ENCODE data around the gene PEA15. TPM values are rescaled to one million over a fixed set of nuclear protein-coding genes. Genes with fewer than 3 reads are reported as not detected.

The PEA15 gene
- total and polyA plus RNA-seq, 2 experiments from 2014 or later: 93.2 to 112 TPM

- Histone ChIP-seq H3K4me3 (no peak overlapping the region), H3K27ac (no peak overlapping the region)
- DNase-seq (ENCODE audit: low read depth in 1 of 2, low spot score in 1 of 2): no peak
Measured at GRCh38 chr1:160178731-160179130, 26.5 kb upstream of the PEA15 start.

DNA sequence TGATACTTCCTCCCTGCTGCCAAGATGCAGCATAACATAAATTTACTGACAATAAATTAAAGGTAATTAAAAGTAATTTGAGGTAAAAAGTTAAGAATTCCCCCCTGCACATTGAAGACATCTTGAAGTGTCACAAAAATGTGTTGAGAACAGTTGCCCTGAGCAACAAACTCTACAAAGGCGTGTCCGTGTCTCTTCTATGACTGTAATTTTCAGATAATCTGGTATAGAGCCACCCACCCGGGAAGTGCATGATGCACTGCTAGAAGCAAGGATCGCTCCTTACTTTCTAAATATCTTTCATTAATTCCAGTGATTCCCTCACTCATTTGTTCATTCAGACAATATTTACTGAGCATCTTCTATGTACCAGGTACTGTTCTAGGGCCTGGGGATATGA, 25.8 kb upstream of the PEA15 start:
- DNase-seq (ENCODE audit: low read depth in 1 of 2, low spot score in 1 of 2): no peak
- H3K36me3 ChIP-seq: no peaks in the 10 kb centered on the region
- H3K27ac ChIP-seq: no peak overlapping the region
- TF ChIP-seq, protein P1, sequence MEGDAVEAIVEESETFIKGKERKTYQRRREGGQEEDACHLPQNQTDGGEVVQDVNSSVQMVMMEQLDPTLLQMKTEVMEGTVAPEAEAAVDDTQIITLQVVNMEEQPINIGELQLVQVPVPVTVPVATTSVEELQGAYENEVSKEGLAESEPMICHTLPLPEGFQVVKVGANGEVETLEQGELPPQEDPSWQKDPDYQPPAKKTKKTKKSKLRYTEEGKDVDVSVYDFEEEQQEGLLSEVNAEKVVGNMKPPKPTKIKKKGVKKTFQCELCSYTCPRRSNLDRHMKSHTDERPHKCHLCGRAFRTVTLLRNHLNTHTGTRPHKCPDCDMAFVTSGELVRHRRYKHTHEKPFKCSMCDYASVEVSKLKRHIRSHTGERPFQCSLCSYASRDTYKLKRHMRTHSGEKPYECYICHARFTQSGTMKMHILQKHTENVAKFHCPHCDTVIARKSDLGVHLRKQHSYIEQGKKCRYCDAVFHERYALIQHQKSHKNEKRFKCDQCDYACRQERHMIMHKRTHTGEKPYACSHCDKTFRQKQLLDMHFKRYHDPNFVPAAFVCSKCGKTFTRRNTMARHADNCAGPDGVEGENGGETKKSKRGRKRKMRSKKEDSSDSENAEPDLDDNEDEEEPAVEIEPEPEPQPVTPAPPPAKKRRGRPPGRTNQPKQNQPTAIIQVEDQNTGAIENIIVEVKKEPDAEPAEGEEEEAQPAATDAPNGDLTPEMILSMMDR (IDR thresholded peaks at IDR 0.05; ENCODE audit: low read depth, low read length): no peak
- no peak overlapping the region for H3K4me3 ChIP-seq
- peaks cover 9% of the 10 kb centered on the region for H3K4me1 ChIP-seq (ENCODE audit: low read depth)
- H3K9me3 ChIP-seq (ENCODE audit: low read depth): no peaks in the 10 kb centered on the region
- no peaks in the 10 kb centered on the region for H3K27me3 ChIP-seq

More at GRCh38 chr1:160178731-160179130, 26.5 kb upstream of the PEA15 start:
- Histone ChIP-seq H3K9me3 (ENCODE audit: low read depth) (no peaks in the 10 kb centered on the region), H3K4me1 (ENCODE audit: low read depth) (peaks cover 9% of the 10 kb centered on the region), H3K27me3 (no peaks in the 10 kb centered on the region), H3K36me3 (no peaks in the 10 kb centered on the region)
- TF ChIP-seq, protein P1 (IDR thresholded peaks at IDR 0.05; ENCODE audit: low read depth, low read length): no peak

- Histone ChIP-seq H3K4me1 (ENCODE audit: low read depth) (peaks cover 25% of the 10 kb centered on the region), H3K27ac (no peak overlapping the region), H3K9me3 (ENCODE audit: low read depth) (no peaks in the 10 kb centered on the region), H3K36me3 (no peaks in the 10 kb centered on the region), H3K4me3 (no peak overlapping the region), H3K27me3 (no peaks in the 10 kb centered on the region)
- DNase-seq (ENCODE audit: low read depth in 1 of 2, low spot score in 1 of 2): no peak
- TF ChIP-seq, protein P1 (IDR thresholded peaks at IDR 0.05; ENCODE audit: low read depth, low read length): no peak
Measured at GRCh38 chr1:160186246-160186645, 18.9 kb upstream of the PEA15 start.

GRCh38 chr1:160186729-160187128, 18.5 kb upstream of the PEA15 start:
- H3K4me1 ChIP-seq (ENCODE audit: low read depth): peaks cover 30% of the 10 kb centered on the region
- no peak overlapping the region for H3K27ac ChIP-seq
- H3K36me3 ChIP-seq: no peaks in the 10 kb centered on the region
- no peaks in the 10 kb centered on the region for H3K9me3 ChIP-seq (ENCODE audit: low read depth)
- DNase-seq (ENCODE audit: low read depth in 1 of 2, low spot score in 1 of 2): no peak
- TF ChIP-seq, protein P1 (IDR thresholded peaks at IDR 0.05; ENCODE audit: low read depth, low read length): no peak
- no peak overlapping the region for H3K4me3 ChIP-seq
- H3K27me3 ChIP-seq: no peaks in the 10 kb centered on the region

GRCh38 chr1:160187407-160187806, 17.8 kb upstream of the PEA15 start:
- Histone ChIP-seq H3K4me3 (no peak overlapping the region), H3K27ac (no peak overlapping the region), H3K4me1 (ENCODE audit: low read depth) (peaks cover 37% of the 10 kb centered on the region), H3K36me3 (no peaks in the 10 kb centered on the region), H3K27me3 (no peaks in the 10 kb centered on the region), H3K9me3 (ENCODE audit: low read depth) (no peaks in the 10 kb centered on the region)
- no peak for DNase-seq (ENCODE audit: low read depth in 1 of 2, low spot score in 1 of 2)
- TF ChIP-seq, protein P1 (IDR thresholded peaks at IDR 0.05; ENCODE audit: low read depth, low read length): no peak

- Histone ChIP-seq H3K36me3 (no peaks in the 10 kb centered on the region), H3K9me3 (ENCODE audit: low read depth) (no peaks in the 10 kb centered on the region), H3K4me1 (ENCODE audit: low read depth) (peaks cover 45% of the 10 kb centered on the region), H3K27ac (peak overlapping the region; percentile 21), H3K4me3 (no peak overlapping the region), H3K27me3 (no peaks in the 10 kb centered on the region)
- no peak for DNase-seq (ENCODE audit: low read depth in 1 of 2, low spot score in 1 of 2)
- TF ChIP-seq, protein P1 (IDR thresholded peaks at IDR 0.05; ENCODE audit: low read depth, low read length): no peak
Measured at GRCh38 chr1:160188341-160188740, 16.8 kb upstream of the PEA15 start.

Measured in cardiac muscle cell (in vitro differentiated cells and primary cell).